ENCODE results near the gene GARIN5B. TPM values are rescaled to one million over a fixed set of nuclear protein-coding genes. Genes with fewer than 3 reads are reported as not detected.
A peak's percentile ranks its signal among the peaks of the same experiment; 100 is the strongest.

Gene GARIN5B
- total RNA-seq, 1 experiment from 2014 or later: not detected

- Mint-ChIP-seq H3K4me3 (ENCODE audit: unreplicated experiment) (peak overlapping the region; percentile 41), H3K27ac (ENCODE audit: low read depth, unreplicated experiment) (no peak overlapping the region), H3K36me3 (ENCODE audit: insufficient read depth, unreplicated experiment) (peaks cover 10% of the 10 kb centered on the region), H3K27me3 (ENCODE audit: insufficient read depth, unreplicated experiment) (peaks cover 24% of the 10 kb centered on the region), H3K9me3 (ENCODE audit: unreplicated experiment) (no peaks in the 10 kb centered on the region), H3K4me1 (ENCODE audit: insufficient read depth, unreplicated experiment) (peaks cover 20% of the 10 kb centered on the region)
- ChIA-PET CTCF (interaction anchor here (0.5 to 1.3 kb wide), 9 partner anchors 12 to 325 kb away, joined by 3 to 5 read pairs (median 3); no protein-coding TSS in a partner anchor), POLR2A (interaction anchor here (0.7 to 2.5 kb wide), 4 partner anchors 15 to 30 kb away, joined by 3 to 10 read pairs (median 4); partner anchors contain the start of genes KMT5C and TMEM238)
- peak; percentile 46 for DNase-seq (ENCODE audit: unreplicated experiment)
- no TSS peak for BruUV-seq (replicated peaks)
- intact Hi-C loops (cut with micrococcal nuclease): no loop called here
- TF ChIP-seq CTCF (IDR thresholded peaks at IDR 0.05; ENCODE audit: unreplicated experiment): no peak
Observed at GRCh38 chr19:55368701-55369563, 5.9 kb upstream of the GARIN5B start.

- no TSS peak for BruUV-seq (replicated peaks)
- CTCF ChIA-PET: interaction anchor here (0.6 to 1.3 kb wide), 3 partner anchors 15 to 209 kb away, joined by 3 to 5 read pairs (median 5); no protein-coding TSS in a partner anchor
- intact Hi-C loops (cut with micrococcal nuclease): no loop called here
- Mint-ChIP-seq H3K36me3 (ENCODE audit: insufficient read depth, unreplicated experiment) (peaks cover 10% of the 10 kb centered on the region), H3K27me3 (ENCODE audit: insufficient read depth, unreplicated experiment) (peaks cover 17% of the 10 kb centered on the region), H3K9me3 (ENCODE audit: unreplicated experiment) (no peaks in the 10 kb centered on the region), H3K4me3 (ENCODE audit: unreplicated experiment) (no peak overlapping the region), H3K27ac (ENCODE audit: low read depth, unreplicated experiment) (no peak overlapping the region), H3K4me1 (ENCODE audit: insufficient read depth, unreplicated experiment) (peaks cover 15% of the 10 kb centered on the region)
- no peak for DNase-seq (ENCODE audit: unreplicated experiment)
- TF ChIP-seq CTCF (IDR thresholded peaks at IDR 0.05; ENCODE audit: unreplicated experiment): no peak
- POLR2A ChIA-PET: interaction anchor here (0.7 to 2.5 kb wide), 3 partner anchors 16 to 29 kb away, joined by 3 to 10 read pairs (median 5); partner anchors contain the start of genes KMT5C and TMEM238
Observed at GRCh38 chr19:55368106-55368505, 5.0 kb upstream of the GARIN5B start.

- BruUV-seq (replicated peaks): no TSS peak
- CTCF ChIA-PET: interaction anchor here (0.5 to 1.4 kb wide), 4 partner anchors 14 to 226 kb away, joined by 3 to 6 read pairs (median 4); partner anchors contain the start of gene TMEM238
- Mint-ChIP-seq H3K27me3 (ENCODE audit: insufficient read depth, unreplicated experiment) (peaks cover 17% of the 10 kb centered on the region), H3K36me3 (ENCODE audit: insufficient read depth, unreplicated experiment) (peaks cover 10% of the 10 kb centered on the region), H3K27ac (ENCODE audit: low read depth, unreplicated experiment) (no peak overlapping the region), H3K9me3 (ENCODE audit: unreplicated experiment) (no peaks in the 10 kb centered on the region), H3K4me3 (ENCODE audit: unreplicated experiment) (no peak overlapping the region), H3K4me1 (ENCODE audit: insufficient read depth, unreplicated experiment) (peaks cover 15% of the 10 kb centered on the region)
- no peak for TF ChIP-seq CTCF (IDR thresholded peaks at IDR 0.05; ENCODE audit: unreplicated experiment)
- POLR2A ChIA-PET: interaction anchor here (0.6 to 1.1 kb wide), 2 partner anchors 11 to 74 kb away, joined by 3 to 4 read pairs; no protein-coding TSS in a partner anchor
- no peak for DNase-seq (ENCODE audit: unreplicated experiment)
- intact Hi-C loops (cut with micrococcal nuclease): no loop called here
Observed at GRCh38 chr19:55366790-55367189, 3.7 kb upstream of the GARIN5B start.

- CTCF ChIA-PET: interaction anchor here (0.5 to 1.4 kb wide), 5 partner anchors 13 to 225 kb away, joined by 4 to 6 read pairs (median 5); partner anchors contain the start of gene TMEM238
- Mint-ChIP-seq H3K36me3 (ENCODE audit: insufficient read depth, unreplicated experiment) (peaks cover 10% of the 10 kb centered on the region), H3K27me3 (ENCODE audit: insufficient read depth, unreplicated experiment) (peaks cover 11% of the 10 kb centered on the region), H3K4me3 (ENCODE audit: unreplicated experiment) (no peak overlapping the region), H3K4me1 (ENCODE audit: insufficient read depth, unreplicated experiment) (peaks cover 14% of the 10 kb centered on the region), H3K27ac (ENCODE audit: low read depth, unreplicated experiment) (no peak overlapping the region), H3K9me3 (ENCODE audit: unreplicated experiment) (no peaks in the 10 kb centered on the region)
- no peak for DNase-seq (ENCODE audit: unreplicated experiment)
- BruUV-seq (replicated peaks): no TSS peak
- intact Hi-C loops (cut with micrococcal nuclease): no loop called here
- POLR2A ChIA-PET: interaction anchor here (0.5 to 1.1 kb wide), 2 partner anchors 11 to 902 kb away, joined by 3 to 4 read pairs; partner anchors contain the start of gene LENG9
- no peak for TF ChIP-seq CTCF (IDR thresholded peaks at IDR 0.05; ENCODE audit: unreplicated experiment)
Observed at GRCh38 chr19:55365964-55366363, 2.9 kb upstream of the GARIN5B start.
